Jurkat, Clone E6-1 (cell line): ENCODE measurements around the gene MTHFS.

Source experiments
- DNase-seq: peaks from one replicate; pipeline ENCODE4 v3.0.0-alpha.2; 2011; ENCODE audit warnings: low read depth, low spot score
- H3K4me3 ChIP-seq: 2 replicates; pipeline ENCODE4 v1.5.1; 2011; ENCODE audit warnings: mild to moderate bottlenecking, low read length, control low read depth, moderate library complexity

Gene MTHFS

DNA sequence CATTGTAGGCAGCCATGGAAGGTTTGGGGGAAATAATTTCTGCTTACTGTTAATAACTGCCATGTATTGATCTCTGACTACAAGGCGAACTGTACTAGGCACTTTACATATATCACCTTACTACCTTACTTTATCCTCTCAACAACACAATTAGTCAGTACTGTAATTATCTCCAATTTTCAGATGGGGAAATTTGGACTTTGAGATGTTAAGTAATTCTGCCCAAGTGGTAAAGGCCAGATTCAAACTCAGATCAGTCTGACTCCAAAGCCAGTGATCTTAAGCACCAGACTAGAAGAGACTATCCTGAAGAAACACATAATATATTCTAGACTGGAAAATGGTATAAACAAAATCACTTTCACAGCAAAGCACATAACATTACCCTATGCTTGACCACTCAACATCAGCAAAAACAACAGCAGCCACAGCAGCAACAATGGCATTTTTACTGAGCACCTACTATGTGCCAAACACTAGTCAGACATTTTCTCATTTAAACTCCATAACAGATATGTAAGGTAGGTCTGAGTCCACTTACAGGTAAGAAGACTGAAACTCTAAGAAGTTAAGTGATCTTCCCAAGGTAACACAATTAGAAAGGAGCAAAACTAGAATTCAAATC lies 13.1 kb downstream of the MTHFS start:
- H3K4me3 ChIP-seq: no peak overlapping the region
- DNase-seq: no peak

DNA sequence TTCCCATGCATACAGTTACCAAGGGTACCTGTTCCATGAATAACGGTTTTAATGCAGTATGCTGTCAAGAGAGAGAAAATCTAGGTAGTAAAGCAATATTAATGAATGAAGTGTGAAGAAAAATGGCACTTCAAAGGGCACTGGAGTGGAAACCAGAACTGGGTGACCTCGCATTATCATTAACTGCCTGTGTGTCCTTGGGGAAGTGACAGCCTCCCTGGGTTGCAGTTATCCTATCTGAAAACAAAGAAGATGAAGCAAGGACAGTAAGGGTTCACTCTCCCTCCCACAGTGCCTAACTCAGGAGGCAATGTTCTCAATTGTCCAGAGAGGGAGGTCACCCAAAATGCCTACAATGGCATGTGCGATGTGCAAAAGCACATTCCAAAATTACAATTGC lies 15.1 kb downstream of the MTHFS start:
- no peak overlapping the region for H3K4me3 ChIP-seq
- DNase-seq: no peak

DNA sequence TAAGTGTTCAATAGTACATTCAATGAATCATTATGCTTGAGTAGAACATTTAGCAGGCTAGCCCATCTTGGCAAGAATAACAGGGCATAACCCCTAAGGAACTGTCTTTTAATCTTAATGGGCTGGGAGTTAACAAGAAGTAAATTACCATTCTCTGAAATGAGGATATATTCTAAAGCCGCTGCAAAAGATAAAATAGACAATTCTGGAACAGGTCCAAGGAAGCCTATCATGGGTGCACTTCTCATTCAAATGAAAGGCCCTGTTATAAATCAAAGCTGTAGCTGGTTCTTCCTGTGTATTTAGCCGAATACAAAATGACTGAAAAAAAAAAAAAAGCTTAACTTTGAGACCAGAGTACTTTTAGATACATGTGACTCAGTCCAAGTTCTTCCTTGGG lies 15.6 kb downstream of the MTHFS start:
- no peak for DNase-seq
- no peak overlapping the region for H3K4me3 ChIP-seq

DNA sequence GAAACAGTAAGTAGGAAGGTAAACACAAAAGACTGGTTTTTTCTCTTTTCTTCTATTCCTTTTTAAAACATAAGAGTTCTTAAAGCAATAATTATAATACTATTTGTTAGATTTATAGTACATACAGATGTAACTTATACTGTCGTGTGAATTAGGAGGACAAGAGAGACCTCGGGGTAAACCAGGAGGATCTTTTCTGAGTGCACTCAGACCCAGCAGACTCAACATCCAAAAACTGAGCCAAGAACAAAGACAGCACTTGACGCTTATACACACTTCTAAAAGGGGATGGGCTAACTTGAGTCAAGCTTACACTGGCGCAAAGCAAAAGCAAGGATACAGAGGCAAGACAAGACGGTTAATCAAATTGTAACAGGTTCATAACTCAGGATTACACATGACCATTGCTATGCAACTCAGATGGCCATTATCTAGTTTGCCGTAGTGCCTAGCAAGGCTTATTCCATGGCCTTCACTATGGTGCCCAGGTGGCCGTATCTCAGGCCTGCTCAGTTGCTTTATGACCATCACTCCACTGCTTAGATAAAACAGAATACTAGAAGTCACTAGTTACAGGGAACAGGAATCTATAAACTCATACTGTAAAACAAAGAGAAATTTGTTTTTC lies 18.6 kb downstream of the MTHFS start:
- DNase-seq: no peak
- H3K4me3 ChIP-seq: no peak overlapping the region

DNA sequence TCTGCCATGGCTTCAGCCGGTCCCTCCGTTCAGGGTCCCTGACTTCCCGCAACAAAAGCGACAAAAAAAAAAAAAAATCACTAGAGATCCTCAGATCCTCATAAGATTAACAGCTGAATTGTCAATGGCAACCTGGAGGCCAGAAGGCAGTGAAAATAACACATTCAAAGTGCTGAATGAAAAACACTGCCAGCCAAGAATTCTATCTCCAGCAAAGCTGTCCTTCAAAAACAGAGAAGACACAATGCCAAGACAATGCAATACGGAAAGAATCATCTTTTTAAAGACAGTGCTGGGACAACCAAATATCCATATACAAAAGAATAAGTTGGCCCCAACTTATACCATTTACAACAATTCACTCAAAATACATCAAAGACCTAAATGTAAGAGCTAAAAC lies 21.6 kb downstream of the MTHFS start:
- H3K4me3 ChIP-seq: no peak overlapping the region
- DNase-seq: no peak

DNA sequence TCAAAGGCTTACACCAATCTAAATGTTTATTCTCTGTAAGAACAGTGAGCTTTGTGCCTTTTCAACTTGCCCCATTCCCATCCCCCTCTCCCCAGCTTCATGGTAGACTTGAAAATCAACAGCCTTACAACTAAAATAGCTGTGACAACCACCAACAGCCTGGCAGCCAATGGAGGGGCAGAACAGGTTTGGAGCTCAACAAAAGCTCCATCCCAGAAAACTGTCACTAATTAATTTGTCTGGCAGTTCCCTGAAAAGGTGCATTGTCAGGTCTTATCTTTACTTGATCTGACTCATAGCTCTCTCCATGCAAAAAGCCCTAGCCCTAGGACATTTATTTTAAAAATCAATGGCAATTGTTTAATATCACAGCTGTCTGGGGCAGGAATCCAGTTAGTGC lies 22.6 kb downstream of the MTHFS start:
- no peak for DNase-seq
- no peak overlapping the region for H3K4me3 ChIP-seq

DNA sequence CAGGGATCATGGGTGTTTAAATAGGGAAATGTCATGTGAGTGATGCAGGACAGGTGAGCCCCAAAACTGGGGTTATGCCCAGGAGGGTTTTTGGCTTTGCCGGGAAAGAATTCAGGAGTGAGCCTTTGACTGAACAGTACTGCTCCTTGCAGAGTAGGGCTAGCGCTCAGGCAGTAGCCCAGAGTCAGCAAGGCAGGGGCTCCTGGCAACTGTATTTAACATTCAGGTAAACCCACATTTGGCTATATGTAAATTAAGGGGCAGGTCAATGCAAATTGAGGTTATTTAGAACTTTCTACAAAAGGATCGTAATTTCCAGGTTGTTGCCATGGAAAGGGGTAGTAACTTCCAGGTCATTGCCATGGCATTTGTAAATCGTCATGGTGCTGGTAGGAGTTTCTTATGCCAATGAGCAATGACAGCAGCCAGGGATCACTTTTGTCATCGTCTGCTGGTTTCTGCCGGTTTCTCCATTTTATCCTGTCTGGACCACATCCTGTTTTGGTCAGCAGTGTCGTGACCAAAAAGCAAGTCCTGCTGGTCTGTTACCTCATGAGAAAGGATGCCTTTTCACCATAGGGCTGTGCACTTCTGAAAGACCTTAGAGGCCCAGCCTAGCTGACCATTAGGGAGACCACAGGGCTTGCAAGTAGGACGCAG lies 24.3 kb downstream of the MTHFS start:
- no peak for DNase-seq
- no peak overlapping the region for H3K4me3 ChIP-seq

DNA sequence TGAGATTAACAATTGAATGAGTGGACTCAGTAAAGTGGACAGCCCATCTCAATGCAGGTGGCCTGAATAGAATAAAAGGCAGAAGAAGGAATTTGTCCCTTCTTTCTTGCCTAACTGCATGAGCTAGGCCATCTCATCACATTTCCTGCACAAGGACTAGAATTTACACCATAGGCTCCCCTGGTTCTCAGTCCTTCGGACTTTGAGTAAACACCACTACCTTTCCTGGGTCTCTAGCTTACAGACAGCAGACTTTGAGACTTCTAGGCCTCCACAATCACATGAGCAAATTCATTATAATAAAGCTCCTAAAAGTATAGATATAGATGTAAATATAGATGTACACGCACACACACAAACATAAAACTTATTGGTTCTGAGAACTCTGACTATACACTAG lies 28.3 kb downstream of the MTHFS start:
- no peak for DNase-seq
- no peak overlapping the region for H3K4me3 ChIP-seq

DNA sequence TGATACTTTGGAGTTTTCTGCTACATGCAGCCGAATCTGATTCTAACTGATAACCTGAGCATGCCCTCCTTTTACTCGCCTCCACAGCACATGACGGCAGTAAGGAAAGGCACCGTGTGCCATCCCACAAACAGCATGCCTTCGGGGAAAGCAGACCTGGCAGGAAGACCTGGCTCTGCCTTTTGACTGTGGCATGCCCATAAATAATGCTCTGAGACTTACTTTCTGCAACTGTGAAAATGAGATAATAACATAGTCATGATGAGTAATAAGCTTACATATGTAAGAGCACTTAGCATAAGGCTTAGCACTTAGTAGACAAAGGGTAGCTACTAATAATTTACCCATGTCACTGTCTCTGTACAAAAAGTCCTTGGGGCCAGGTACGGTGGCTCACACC lies 32.9 kb downstream of the MTHFS start:
- H3K4me3 ChIP-seq: no peak overlapping the region
- DNase-seq: no peak

DNA sequence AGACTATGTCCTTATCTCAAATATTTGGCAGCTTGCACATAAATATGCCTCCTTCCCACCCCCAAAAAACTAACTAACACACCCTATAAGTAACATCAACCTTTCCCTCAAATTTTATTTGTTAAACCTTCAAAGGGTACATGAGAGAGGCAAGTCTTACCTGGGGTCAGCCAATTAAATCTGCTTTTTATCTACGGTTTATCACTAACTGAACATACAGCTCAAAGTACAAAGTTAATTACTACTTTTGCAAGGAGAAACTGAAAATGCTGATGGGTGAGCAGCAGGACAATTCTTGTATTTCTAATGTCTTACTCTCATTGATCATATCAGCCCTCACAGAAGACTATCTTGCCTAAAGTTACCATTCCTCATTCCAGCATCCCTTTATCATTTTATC lies 34.6 kb downstream of the MTHFS start:
- DNase-seq: no peak
- no peak overlapping the region for H3K4me3 ChIP-seq

DNA sequence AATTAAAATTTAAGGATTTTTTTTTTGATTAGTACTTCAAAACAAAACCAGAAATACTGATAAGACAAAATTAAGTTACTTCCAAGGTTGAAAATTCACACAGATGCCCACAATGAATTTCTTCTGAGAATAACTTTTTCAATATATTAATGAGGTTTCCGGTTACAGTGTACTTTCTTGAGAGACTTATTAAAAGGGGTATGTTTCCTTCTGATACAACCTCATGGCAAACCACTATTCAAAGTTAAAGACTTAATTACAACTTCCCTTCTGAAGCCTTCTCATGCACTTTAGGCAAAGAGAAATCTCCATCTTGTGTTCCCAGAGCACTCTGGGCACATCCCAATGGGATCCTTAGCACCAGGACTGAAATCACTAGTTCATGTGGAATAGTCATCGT lies 36.2 kb downstream of the MTHFS start:
- H3K4me3 ChIP-seq: no peak overlapping the region
- no peak for DNase-seq

DNA sequence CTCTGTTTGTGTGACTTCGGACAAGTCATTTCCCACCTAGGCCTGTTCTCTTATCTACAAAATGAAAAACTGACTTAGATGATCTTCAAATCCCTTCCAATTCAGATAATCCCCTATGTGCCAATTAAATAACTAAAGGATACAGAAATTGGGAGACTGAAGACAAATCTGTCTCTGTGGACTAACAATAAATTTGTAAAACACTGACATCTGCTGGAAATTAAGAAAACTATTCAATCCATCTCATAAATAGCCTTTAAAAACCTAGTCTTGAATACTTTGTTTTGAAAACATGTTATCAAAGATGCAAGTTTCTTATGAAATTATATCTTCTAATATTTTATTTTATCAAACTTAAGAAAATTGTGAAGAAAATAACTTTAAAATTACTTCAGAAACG lies 38.3 kb downstream of the MTHFS start:
- H3K4me3 ChIP-seq: no peak overlapping the region
- no peak for DNase-seq

DNA sequence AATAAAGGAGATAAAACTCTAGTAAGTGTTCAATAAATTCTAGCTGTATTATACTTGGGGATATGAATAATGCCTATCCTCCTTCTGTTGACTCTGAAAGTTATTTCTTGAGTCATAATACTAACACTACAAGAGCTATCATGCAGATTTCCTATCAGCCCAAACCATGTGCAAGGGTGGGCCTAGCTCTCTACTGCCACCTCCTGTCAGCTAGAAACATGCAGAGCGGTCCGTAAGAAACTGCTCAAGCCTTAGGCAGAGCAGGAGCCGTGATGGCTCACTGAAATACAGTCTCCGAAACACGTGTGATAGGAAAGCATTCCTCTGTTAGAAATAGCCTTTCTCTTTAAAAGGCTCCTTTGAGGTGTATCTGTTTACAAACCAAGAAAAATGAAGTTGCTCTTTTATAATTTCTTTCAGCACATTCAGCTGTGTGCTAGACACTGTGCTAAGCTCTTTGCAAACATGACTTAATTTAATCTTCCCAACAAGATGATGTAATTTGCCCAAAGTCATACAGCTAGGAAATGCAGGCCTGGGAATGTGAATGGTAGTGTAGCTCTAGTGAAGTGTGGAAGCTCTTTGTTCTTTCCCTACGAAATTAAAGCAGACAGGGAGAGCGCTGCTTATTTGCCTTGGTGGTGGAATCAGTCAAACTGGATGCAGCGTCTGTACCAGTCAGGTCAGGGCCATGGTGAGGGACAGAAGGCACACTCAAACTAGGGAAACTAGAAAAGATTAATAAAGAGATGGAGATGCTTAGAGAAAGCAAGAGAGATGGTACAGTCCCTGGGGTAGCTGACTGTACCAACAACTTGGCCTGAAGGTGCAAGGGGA lies 43.1 kb downstream of the MTHFS start:
- DNase-seq: peak; percentile 74
- H3K4me3 ChIP-seq: no peak overlapping the region

DNA sequence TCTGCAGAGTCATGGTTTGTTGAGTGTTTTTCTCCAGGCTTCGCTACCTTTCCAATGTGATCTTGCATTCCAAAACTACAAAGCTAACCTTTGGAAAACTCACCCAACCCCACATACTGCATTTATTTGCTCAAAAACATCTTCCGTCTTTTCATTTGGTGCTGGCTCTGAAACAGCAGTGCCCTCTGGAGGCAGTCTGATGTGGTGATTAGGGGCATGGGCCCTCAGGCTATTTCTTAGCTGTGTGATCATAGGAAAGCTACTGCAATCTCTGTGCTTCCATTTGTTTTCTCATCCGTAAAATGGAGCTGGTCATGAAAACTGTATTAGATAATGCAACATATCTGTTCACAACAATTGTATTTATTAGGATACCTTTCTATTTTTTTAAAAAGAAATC lies 47.0 kb downstream of the MTHFS start:
- DNase-seq: peak; percentile 23
- H3K4me3 ChIP-seq: no peak overlapping the region

DNA sequence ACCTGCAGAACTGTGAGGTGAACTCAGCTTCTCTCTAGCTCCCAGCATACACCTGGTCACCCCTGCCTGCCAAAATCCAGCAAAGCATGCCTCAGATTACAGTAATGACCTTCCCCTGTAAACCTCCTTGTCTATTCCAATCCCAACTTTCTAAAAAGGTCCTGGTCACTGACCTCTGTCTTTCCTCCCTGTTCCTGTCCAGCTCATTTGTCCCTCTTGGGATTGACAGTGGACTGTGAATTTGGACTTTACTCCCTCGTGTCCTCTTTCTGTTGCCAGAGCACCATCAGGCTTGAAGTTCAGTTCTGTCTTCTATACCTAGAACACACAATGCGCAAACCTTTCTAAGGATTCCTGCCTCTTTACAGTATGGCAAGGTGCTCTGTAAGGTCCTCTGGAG lies 50.3 kb downstream of the MTHFS start:
- DNase-seq: no peak

DNA sequence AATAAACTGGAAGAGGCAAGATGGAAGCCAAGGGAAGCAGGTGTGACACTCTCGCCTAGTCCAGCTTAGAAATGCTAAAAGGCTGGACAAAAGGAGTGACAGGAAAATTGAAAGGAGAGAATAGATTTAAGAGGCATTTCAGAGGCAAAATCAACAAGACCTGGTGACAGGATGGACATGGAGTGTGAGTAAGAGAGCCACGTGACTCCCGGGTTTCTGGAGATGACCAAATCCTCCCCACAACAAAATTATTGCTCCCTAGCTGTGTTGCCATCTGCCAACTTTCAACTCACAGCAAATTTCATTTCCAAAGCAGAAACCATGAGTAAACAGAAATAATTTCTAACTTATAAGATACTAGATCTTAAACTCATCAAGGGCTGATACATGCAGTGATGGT lies 52.6 kb downstream of the MTHFS start:
- H3K4me3 ChIP-seq: no peak overlapping the region
- no peak for DNase-seq

More for the DNA sequence above, 50.3 kb downstream of the MTHFS start:
- H3K4me3 ChIP-seq: no peak overlapping the region

DNA sequence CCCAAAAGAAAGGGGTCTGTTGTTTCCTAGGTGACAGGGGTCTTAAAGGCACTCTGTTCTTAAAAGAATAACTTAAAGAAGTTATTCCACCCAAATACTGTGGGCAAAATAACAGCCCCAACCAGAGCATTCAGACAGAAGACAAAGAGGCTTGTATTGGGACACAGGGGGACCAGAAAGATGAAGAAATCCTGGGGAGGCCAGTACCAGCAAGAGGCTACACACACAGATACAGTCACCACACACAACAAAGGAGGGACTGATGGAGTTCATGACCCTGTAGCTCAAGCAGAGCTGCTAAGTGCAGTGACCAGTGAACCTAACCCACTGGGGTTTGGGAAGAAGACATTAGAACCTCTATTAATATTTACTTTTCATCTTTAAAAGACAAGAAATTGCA lies 59.0 kb downstream of the MTHFS start:
- DNase-seq: no peak
- no peak overlapping the region for H3K4me3 ChIP-seq

DNA sequence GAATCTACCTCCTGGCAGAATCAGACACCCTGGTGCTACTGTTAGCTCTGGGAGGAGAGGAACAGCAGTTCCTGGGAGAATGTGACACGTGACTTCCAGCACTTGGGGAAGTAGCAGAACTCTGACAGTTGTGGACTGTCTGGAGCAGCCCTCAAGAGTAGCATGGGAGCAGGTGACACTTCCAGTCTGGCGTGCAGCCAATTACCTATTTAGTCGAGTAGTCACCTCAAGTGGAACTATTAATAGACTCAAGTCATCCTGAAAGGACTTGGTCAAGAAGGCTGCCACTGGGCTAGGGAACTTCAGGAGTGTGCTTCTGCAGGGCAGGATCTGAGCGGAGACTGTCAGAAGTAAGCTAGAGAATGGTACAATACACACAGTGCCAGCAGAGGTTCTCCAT lies 62.3 kb downstream of the MTHFS start:
- H3K4me3 ChIP-seq: no peak overlapping the region
- no peak for DNase-seq

DNA sequence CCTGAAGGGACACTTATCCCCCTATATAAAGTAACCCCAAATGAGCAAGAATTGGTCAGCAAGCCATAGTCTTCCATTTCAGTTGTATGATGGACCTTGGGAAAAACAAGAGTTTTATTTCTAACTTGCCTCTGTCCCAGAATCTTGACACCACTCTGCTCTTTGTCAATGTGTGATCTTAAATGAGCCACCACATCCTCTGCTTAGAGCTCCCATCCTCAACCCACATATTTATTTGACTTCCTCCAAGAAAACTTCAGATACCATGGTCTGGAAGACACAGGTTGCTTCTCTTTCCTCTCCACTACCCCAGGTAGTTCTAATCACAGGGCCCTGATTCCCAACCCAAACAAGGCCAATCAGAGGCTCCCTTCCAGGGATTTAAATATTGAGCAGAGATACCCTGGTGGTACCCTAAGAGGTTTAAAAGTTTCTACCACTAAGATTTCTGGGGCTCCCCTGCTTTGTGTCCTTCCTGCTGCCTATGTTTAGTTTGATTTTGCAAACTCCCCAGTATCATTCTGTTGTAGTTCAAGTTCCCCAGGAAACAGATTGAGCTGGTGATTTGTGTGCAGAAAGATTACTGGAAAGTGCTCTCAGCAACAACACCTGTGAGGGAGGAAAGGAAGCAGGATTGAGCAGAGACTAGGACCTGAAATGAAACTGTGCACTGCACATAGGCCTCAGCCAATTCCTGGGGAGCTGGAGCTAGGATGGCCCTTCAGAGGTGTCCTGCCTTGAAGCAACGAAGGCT lies 64.3 kb downstream of the MTHFS start:
- no peak overlapping the region for H3K4me3 ChIP-seq
- DNase-seq: peak; percentile 22
